GM19467 (cell line): ENCODE results near the gene MSL3B.

Source experiments
- ATAC-seq: cut with Tn5 transposase; IDR thresholded peaks from one replicate; pipeline ENCODE4 v1.9.1; 2021; ENCODE audit warnings: mild to moderate bottlenecking, moderate library complexity; ENCODE audit not compliant: unreplicated experiment

The MSL3B gene

DNA sequence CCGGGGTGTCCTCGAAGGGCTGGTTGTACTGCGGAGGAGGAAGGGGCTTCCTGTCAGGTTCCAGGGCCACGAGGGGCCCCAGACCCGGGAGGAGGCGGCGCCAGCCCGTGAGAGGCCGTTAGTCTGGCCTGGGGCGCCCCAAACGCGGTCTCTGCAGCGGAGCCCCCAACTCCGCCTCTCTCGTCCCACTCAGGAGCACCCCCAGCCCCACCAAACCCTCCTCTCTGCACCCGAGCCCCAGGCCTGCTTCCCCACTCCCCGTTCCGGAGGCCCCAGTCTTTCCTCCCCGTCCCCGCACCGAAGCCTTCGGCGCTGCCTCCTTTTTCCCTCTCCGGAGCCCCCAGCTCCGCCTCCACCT is 14.3 kb downstream of the MSL3B start:
- no peak for ATAC-seq

DNA sequence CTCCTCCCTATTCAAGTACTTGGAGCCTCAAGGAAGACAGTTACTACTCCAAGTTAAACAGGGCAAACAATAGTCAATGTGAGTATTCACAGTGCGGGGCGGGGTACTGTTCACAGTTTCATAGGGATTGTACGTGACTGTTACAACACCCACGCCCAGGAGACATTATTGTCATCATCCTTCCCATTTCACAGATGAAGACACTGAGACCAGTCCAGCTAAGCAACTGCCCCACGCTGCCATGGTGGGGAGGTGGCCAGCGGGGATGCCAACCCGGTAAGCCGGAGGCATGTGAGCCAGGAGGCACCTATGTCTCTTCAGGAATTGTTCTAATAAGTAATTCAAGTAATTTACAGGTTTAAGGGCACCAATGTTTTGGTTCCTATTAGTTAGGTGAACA is 14.8 kb downstream of the MSL3B start:
- ATAC-seq: no peak

DNA sequence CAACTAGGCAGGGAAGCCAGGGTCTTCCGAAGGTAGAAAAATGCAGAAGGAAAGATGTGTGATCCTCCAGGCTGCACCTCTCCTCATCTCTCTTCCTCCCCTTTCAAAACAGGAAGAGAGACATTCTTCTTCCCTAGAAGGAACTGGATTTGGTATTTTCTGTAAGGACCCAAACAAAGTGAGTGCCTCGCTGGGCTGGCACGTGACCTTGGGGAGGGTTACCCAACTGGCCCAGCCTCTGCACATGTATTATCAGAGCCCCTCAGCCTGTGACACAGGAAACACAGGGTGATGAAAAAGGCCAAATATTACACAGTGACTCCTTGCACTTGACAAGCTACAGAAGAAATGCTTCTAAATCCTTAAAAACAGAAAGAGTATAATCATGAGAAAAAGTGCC is 16.1 kb downstream of the MSL3B start:
- no peak for ATAC-seq

DNA sequence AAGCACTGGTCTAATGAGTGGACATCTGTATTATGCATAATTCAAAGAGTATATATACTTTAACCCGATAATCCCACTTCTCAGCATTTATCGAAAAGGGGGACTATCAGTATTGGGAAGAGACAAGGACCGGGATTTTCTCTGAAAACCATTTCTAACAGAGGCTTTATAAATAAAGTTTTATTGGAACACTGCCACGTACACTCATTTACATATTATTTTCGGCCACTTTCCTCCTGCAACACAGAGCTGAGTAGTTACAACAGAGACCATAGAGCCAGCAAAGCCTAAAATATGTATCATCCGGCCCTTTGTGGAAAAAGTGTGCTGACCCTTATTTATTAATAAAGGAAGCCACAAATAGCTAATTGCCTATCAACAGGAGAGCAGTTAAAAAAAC is 17.0 kb downstream of the MSL3B start:
- no peak for ATAC-seq

DNA sequence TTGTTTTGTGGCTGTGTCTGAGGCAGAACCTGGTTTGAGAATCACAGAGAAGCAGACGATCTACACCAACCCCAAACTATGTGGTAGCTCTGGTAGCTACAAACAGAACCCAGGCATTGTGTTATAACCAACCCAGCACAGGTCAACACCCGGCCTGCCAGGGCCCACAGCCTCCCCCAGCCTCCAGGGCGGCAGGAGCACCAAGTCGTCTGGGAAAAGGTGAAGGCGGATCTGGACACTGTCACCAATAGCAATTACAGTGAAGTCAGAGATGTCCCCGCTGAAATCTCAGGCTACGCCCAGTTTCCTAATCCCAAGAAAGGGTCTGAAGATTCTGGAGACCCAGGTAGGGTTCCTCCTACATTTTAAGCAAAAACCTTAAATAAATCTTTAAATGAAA is 17.4 kb downstream of the MSL3B start:
- ATAC-seq: no peak

DNA sequence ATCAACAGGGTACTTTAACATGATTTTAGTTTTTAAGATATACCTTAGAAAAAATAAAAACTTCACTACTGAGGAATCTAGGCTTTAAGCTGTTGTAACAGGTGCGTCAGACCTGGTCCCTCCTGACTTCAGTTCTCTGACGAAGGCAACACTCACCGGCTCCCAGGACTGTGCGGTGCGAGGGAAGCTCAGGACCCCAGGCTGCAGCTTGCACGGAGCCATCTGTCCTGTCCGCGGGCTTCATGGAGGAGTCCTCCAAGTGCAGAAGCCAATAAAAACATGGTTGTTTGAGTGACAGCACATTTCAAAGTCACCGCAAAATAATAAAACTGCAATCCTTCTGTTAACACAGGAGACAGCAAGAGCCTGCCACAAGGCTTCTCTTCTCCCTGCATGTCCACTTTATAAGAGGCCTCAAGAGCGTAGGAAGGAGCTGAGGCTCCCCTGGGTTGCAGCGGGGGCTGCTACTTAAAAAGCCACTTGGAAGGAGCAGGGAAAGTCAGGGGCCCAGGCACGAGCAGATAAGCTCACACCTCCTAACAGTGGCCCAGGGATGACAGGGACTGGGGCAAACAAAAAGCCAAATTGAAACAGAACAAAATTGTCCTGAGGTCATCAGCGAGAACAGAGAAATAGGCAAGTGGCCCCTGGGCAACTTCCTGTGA is 18.4 kb downstream of the MSL3B start:
- no peak for ATAC-seq

DNA sequence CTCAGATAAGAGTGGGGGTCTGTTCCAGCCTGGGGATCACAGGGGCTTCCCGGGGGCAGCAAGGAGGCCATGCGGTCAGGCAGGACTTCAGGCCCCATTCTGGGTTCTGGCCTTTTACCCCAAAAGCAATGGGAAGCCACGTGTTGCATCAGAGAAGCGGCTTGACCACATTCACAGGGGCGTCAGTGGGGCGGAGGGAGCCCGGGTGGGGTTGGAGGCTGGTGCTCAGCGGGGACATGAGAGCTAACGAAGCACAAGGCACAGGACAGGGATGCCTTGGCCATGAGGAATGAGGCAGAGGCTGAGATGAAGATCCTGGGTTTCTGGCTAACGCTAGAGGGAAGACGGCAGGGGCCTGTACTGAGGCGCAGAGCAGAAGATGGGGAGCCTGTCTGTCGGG is 19.9 kb downstream of the MSL3B start:
- no peak for ATAC-seq

DNA sequence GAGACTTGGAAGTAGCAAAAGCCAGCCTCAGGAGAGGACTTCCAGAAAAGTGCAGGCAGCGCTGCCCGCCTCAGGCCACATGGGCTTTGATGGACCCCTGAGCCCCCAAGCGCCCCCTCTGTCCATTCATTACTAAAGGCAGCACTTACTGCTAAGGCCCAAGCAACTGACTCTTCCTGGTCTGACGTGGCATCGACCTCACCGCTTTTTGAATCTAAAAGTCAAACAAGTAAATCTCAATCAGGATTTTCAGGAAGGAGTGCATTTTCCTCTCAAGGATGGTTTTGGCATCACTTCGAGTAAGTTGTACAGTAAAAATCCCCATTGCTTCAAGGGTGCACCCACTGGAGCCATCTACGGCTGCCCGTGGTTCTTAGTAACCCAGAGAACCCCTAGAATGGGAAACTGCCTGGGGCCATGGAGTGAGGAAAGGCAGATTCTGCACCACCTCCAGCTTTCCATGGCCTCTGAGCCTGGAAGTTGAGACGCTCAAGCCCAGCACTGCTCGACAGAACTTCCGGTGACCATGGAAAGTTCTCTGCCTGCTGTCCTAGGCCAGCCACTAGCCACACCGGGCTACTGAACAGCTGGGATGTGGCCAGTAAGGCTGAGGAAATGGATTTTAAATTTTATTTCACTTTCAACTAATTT is 20.8 kb downstream of the MSL3B start:
- no peak for ATAC-seq

DNA sequence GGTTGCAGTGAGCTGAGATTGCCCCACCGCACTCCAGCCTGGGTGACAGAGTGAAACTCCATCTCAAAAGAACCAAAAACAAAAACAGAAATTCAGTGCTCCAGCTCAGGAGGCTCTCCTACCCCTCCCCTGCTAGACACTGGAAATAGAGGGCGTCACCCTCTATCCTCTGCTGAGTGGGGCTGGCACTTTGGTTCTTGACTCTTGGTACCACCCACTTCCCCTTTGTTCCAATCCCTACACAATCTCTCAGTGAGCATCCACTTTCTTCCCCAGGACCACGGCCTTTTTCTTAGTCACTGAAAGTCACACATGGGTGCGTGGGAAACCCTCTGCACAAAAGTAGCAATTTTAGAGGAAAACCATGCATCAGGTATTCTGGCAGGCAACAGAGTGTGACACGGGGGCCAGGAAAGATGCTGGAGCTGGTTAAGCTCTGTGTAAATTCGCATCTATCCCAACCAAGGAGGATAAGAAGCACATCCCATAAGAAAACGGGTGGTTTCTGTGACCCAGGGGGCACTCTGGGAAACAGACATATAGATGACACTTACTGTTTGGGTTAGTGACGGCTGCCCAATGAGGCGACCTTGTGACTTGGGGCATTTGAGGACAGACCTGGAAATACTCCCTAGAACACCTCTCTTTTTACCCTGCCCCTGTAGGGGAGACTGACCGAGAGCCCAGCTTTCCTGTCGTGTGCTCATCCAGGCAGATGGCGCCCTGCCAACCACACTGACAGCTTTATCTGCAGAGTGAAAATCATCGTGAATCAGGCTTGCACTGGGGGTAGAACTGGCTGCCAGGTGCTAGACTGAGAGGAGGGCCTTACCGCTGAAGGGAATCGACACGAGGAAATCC is 21.6 kb downstream of the MSL3B start:
- ATAC-seq: no peak

DNA sequence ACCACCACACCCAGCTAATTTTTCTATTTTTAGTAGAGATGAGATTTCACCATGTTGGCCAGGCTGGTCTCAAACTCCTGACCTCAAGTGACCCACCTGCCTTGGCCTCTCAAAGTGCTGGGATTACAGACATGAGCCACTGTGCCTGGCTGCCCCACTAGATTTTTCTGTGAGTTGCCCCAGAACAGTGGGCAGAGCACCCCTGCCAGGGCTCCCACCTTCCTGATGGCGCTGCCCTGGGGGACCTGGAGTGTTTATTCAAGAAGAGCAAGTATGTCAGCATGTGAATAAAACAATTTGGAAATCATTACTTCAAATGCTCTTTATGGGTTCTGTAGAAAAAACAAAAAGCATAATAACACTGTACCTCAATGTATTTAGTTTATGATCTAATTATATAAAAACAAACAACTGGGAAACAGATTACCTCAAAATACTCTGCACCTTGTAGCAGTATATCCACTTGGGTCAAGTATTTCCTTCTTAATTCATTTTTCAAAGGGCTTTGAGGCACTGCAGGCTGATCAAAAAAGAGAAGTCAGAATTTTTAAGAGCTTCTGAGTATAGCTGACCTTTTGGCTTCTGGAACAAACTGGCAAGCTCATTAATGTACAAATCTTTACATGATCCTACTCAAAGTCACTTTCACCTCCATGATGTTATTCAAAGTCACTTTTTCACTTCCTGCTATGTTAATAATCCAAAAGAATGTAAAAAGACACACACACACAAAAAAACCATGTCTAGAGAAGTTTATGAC is 22.7 kb downstream of the MSL3B start:
- ATAC-seq: no peak

DNA sequence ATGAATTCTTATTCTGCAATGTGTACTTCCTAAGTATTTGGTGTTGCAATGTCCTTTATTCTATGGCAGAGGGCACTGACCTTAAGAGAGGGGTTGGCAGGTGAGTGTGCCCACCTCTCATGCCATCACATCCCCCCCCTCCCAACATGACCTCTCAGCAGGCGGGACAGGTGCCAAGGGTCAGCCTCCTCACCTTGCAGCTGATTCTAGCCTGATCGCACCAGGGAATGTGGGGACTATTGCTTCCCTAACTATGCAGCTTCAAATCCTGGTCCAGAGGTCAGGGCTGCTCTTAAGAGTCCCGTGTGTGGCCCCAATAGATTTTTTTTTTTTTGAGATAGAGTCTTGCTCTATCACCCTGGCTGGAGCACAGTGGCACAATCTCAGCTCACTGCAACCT is 23.4 kb downstream of the MSL3B start:
- no peak for ATAC-seq

DNA sequence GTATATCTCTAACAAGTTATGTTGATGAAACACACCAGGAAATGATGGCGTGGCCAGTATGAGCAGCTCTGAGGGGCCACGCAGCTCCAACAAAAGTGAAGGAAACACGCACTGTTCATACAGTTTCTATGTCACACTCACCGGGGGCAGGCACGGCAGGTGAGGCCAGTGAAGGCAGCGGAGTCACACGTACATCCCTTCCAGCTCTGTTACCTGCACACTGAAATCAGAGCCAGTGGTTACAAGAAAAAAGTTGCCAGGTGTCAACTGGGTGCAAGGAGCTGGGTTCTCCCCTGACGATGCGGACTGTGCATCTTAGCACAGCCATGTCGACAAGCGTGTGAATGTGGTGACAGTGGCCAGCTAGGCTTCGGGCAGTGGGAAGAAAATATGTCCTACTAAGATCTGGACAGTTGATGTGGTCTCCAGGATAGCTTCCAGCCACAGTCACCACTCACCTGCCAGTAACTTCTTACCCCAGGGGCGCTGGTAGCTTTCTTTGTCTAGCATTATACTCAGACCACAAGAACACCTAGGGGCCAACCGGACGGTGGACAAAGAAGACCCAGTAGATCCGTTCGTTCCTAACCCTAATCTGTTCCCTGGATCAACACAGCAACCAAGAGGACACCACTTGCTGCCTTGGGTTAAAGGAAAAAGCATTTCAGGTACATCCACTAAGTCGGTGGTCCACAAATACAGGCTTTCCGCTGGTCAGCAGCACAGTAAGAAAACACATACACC is 23.9 kb downstream of the MSL3B start:
- ATAC-seq: no peak

DNA sequence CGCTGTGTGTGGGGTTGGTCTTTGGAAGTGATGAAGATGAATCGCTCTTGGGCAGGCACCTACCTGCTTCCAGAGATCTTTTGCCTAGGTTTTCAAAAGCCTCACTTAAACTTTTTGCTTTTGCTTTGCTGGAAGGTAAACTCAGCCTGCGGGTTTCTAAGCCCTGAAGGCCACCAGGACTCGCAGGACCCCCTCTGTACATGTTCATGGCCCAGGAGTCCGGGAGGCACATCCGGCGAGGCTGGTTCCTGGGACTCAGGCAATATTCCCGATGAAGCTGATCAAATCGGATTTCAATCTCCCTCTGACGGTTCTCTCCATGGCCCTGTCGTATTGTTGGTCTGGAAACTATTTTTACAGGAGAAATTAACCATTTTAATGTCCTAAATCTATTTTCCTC is 27.0 kb downstream of the MSL3B start:
- no peak for ATAC-seq

DNA sequence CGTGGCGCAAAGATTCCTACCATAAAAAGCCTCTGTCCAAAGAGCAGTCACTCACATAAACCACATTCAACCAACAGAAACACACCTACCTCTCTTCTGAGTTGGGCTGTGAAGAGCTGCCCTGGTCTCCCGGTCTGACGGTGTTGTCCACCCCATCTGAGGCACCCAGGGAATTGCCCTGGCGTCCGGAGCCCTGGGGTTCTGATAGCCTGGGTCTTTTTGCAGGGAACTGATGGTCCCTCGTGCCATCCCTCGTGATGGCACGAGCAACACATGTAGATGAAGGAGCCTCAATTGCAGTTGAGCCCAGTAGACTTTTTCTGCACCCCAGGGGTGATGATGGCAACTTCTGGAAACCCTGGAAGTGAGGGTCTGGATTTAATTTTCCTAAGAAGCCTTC is 27.7 kb downstream of the MSL3B start:
- ATAC-seq: no peak

DNA sequence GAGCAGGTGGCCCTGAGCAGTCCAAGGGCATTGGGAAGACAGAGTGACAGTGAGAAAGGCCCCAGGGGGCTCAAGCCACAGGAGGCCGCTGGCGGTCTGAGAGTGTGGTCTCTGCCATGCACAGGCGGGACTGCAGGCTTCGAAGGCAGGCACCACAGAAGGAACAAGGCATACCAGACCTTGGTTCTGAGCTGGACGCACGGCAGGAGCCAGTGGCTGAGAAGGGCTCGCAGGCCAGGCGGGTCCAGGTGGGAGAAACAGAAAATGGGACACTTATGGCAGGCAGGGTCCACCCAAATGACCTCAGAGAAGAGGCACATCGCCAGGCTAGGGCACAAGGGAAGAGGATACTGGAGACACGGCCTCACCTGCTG is 28.8 kb downstream of the MSL3B start:
- ATAC-seq: no peak

DNA sequence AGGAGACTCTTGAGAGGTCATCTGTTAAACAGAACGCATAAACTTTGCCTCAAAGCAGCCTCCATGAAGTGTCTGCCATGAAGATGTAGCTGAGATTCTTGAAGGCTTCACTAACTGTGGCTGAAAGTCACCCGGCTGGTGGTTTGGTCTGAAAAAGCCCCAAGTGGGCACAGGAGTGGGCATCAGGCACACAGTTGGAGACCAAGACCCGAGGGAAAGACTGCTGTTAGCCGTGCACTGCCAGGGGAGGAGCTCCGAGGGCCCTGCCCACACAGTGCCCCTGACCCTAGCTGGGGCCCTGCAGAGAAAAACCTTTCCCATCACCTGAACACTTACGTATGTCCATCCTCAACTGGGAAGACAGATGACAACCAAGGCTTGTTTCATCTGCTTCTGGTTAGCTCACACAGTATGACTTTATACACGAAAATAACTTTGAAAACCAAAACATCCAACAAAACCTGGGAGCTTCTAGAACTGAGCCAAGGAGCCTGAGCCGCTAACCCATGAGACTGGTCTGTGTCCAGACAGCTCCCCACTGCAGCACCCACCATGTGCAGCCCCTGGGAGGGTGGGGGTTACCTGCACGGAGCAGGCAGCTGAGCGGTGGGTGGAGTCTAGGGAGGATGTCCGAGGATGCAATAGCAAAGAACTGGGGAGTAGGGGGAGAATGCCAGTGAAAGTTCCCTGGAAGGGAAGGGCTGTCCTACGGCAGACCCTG is 29.3 kb downstream of the MSL3B start:
- ATAC-seq: no peak

DNA sequence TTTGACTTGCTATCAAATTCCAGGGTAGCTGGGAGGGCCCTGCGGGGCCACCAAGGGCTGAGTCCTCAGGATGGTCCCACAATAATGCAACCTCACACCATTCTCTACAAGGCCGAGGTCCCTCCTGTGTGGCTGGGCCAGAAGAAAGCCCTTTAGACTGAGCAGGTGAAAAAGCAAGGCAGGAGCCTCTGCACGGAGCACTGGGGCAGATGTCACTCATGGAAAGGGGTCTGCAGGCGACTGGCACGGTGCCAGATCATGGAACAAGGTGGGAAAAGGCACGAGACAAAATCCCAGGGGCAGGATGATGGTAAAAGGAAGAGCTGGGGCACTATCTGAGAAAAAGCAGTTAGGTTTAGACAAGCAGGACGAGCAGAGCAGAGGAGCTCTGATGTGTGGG is 29.9 kb downstream of the MSL3B start:
- ATAC-seq: no peak

DNA sequence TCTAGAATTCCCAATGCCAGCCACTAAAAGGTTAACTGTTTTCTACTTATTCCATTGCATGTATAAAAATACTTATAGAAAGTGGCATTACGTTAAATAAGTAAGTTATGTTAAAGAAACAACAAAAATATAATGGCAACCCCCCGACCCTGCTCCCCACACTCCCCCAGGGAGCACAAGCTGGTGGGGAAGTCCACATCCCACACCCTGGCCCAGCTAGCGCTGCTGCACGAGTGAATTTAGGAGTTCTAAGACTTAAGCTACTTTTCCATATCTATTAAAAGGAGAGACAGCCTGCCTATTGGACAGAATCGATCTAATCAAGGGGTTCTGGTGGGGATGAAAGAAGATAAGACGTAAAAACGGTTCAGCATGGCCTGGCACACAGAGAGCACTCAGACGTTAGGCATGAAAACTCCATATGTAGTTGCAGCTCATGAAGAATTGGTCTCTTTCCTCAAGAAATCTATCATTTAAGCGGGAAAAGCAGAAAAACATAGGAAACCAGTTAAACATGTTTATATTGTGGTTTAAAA is 30.4 kb downstream of the MSL3B start:
- no peak for ATAC-seq

DNA sequence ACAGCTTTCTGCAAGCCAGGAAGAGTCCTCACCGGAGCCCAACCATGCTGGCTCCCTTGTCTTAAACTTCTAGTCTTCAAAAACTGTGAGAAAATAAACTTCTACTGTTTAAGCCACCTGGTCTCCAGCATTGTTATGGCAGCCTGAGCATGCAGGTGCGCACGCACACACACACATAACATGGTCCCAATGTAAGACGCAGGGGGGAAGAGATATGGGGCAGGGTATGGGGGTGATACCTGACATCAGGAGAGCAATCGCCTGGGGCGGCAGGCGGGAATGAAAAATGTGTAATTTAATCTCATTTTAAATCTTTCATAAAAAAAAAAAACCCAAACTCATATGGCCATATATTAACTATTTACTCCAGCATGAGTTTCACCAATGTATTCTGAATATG is 31.8 kb downstream of the MSL3B start:
- ATAC-seq: no peak
